ENCODE data around the gene RNU1-2. TPM values are rescaled to one million over a fixed set of nuclear protein-coding genes. Genes with fewer than 3 reads are reported as not detected.
A peak's percentile ranks its signal among the peaks of the same experiment; 100 is the strongest.
"Not testable (repeated sequence)": the region's sequence is repeated elsewhere in the genome, so short reads cannot be mapped to it uniquely, and the experiment has no call there.

The RNU1-2 gene
- total RNA-seq (2014; rRNA removed; shearing (Covaris generic)) = under 0.01 TPM in 1 of 2 replicates, not detected in the other
- not detected in 2 replicates for polyA plus RNA-seq (2015; cell fraction: cytosol; rRNA removed)
- not detected in 2 replicates for polyA plus RNA-seq (2015; cell fraction: nucleus; rRNA removed)

GRCh38 chr1:16895598-16896315, at the start of gene RNU1-2:
TSS of gene RNU1-2 (plus strand) at chr1:16895980.
- in situ Hi-C loops (cut with HindIII; ENCODE audit: low pct_unique_long_range_greater_than_20kb, low sequenced_read_pairs) = not testable (repeated sequence)
- peak; percentile 99 for DNase-seq (ENCODE audit: low read depth, low spot score)

DNA sequence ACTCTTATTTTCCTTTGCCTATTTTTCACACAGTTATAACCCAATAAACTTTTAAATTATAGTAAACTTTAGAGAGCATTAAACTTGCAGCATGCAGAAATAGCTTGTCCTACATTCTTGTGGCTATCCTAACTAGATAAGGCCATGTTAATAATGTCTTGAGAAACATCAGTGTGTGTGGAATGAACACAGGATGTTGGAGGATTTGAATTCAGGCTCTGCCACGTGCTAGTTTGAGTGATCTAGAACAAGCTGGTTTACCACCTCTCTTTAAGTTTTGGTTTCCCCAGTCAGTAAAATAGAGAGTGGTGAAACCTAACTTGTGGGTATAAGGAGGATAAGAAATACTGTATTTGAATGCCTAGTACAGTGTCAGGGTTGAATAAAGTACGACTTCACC, 39.6 kb upstream of the RNU1-2 start:
- in situ Hi-C loops (cut with HindIII; ENCODE audit: low pct_unique_long_range_greater_than_20kb, low sequenced_read_pairs); DNase-seq (ENCODE audit: low read depth, low spot score): not testable (repeated sequence)

DNA sequence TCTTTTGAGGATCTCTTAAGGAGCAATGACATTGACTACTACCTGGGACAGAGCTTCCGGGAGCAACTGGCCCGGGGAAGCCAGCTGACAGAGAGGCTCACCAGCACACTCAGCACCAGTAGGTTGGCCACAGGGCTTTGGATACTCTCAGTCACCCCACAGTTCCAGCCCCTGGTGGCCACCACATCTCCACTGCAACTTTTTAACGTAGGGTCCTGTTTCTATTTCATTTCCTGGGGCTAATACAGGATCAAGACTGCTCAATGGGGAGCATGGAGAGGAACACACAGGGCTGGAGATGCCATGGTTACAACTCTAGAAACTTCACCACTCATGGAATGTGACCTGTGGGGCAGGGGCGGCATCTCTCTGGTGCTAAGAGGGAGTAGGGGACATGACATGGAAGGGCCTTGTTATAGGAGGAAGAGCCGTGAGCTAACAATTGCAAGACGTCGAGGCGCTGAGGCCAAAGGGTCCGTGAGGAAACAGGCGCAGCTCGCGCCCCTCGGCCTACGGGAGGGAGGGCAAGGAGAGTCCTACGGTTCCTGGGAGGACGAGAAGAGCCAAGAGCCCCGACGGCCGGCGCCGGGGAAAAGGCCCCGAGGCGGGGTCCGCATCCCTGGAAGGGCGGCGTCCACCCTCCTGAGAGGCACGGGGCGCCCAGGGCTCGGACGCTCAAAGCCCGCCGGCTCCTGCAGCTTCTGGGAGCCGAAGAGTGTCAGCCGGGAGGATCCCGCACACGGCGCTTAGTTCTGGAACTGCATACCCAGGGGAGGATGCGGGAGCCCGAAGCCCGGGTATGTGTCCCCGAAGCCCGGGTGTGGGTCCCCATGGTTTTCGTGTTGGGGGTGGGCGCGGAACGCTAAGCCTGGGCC, 36.4 kb upstream of the RNU1-2 start:
- in situ Hi-C loops (cut with HindIII; ENCODE audit: low pct_unique_long_range_greater_than_20kb, low sequenced_read_pairs); DNase-seq (ENCODE audit: low read depth, low spot score): not testable (repeated sequence)

DNA sequence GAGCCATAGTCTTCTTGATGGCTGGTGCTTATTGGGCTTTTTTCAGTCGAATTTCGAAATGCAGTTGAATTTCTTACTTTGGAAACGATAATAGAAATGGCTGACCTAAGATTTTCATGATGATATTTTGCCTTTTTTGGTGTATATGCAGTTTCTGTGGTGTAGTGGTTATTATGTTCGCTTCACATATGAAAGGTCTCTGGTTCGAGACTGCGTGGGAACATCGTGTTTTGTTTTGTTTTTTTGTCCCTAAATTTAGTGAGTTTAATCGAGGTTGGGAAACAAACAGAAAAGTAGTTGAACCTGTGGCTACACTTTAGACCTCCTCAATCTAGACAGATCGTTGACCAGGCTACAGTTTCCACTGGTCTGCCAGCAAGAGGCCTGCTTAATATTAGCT, 35.7 kb upstream of the RNU1-2 start:
- in situ Hi-C loops (cut with HindIII; ENCODE audit: low pct_unique_long_range_greater_than_20kb, low sequenced_read_pairs) = not testable (repeated sequence)
- DNase-seq (ENCODE audit: low read depth, low spot score) = peak; percentile 41

DNA sequence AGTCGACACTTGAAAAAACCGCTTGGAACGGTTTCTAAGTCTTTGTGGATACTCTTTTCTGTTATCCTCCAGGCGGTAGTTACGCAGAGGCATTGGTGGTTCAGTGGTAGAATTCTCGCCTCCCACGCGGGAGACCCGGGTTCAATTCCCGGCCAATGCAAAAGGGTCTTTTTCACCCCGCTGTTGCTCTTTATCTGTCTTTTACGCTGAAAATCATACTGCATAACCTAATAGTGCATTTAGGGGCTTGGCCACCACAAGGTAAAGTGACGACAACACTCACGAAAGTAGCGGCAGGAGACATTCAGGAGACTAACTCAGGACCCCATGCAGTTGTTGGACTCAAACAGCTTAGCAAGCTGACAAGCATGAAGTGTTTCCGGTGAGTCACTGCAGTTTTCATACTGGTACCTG, 33.9 kb upstream of the RNU1-2 start:
- peak; percentile 58 for DNase-seq (ENCODE audit: low read depth, low spot score)
- in situ Hi-C loops (cut with HindIII; ENCODE audit: low pct_unique_long_range_greater_than_20kb, low sequenced_read_pairs) = not testable (repeated sequence)

DNA sequence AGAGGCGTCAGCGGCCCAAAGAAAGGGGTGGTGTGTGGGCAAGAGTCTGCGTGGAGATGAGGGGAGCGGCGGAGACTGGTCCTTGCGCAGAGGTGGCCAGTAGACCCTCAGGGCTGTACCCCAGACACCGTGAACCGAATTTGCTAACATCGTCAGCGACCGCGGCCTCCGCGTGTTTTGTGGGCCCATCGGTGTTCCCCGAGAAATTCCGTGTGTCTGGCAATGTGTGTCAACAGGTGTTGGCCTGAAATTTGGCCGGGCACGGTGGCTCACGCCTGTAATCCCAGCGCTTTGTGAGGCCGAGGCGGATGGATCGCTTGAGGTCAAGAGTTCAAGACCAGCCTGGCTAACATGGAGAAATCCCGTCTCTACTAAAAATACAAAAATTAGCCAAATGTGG, 33.4 kb upstream of the RNU1-2 start:
- not testable (repeated sequence) for DNase-seq (ENCODE audit: low read depth, low spot score)

GRCh38 chr1:16863024-16863423, 32.8 kb upstream of the RNU1-2 start:
- in situ Hi-C loops (cut with HindIII; ENCODE audit: low pct_unique_long_range_greater_than_20kb, low sequenced_read_pairs); DNase-seq (ENCODE audit: low read depth, low spot score): not testable (repeated sequence)

More for the DNA sequence above, 33.4 kb upstream of the RNU1-2 start:
- in situ Hi-C loops (cut with HindIII; ENCODE audit: low pct_unique_long_range_greater_than_20kb, low sequenced_read_pairs) = not testable (repeated sequence)

- DNase-seq (ENCODE audit: low read depth, low spot score); in situ Hi-C loops (cut with HindIII; ENCODE audit: low pct_unique_long_range_greater_than_20kb, low sequenced_read_pairs): not testable (repeated sequence)
Measured at GRCh38 chr1:16866926-16867707, 28.7 kb upstream of the RNU1-2 start.

GRCh38 chr1:16868787-16869186, 27.0 kb upstream of the RNU1-2 start:
- in situ Hi-C loops (cut with HindIII; ENCODE audit: low pct_unique_long_range_greater_than_20kb, low sequenced_read_pairs) = not testable (repeated sequence)

GRCh38 chr1:16869996-16870395, 25.8 kb upstream of the RNU1-2 start:
- in situ Hi-C loops (cut with HindIII; ENCODE audit: low pct_unique_long_range_greater_than_20kb, low sequenced_read_pairs) = not testable (repeated sequence)

More at GRCh38 chr1:16868787-16869186, 27.0 kb upstream of the RNU1-2 start:
- DNase-seq (ENCODE audit: low read depth, low spot score) = not testable (repeated sequence)

DNA sequence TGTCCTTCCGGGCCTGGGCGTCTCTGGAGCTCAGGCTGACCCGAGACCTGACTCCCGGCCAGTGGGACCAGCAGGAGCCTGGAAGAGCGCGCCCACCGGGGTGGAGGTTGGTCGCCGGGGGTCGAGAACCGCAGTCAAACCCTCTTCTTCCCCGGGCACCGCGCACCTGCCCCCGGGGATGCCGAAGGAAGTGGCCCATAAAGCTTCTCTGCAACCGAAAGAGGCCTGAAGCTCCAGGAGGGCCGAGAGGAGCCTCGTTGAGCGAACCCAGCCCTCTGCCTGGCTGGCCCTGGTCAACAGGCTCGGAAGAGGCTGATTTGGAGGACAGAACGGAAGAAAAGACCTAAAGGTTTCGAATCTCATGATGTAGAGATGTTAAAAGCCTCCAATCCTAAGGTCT, 24.6 kb upstream of the RNU1-2 start:
- DNase-seq (ENCODE audit: low read depth, low spot score); in situ Hi-C loops (cut with HindIII; ENCODE audit: low pct_unique_long_range_greater_than_20kb, low sequenced_read_pairs): not testable (repeated sequence)

More at GRCh38 chr1:16869996-16870395, 25.8 kb upstream of the RNU1-2 start:
- not testable (repeated sequence) for DNase-seq (ENCODE audit: low read depth, low spot score)

- peak; percentile 83 for DNase-seq (ENCODE audit: low read depth, low spot score)
- in situ Hi-C loops (cut with HindIII; ENCODE audit: low pct_unique_long_range_greater_than_20kb, low sequenced_read_pairs) = not testable (repeated sequence)
Measured at GRCh38 chr1:16872152-16873075, 23.4 kb upstream of the RNU1-2 start.

DNA sequence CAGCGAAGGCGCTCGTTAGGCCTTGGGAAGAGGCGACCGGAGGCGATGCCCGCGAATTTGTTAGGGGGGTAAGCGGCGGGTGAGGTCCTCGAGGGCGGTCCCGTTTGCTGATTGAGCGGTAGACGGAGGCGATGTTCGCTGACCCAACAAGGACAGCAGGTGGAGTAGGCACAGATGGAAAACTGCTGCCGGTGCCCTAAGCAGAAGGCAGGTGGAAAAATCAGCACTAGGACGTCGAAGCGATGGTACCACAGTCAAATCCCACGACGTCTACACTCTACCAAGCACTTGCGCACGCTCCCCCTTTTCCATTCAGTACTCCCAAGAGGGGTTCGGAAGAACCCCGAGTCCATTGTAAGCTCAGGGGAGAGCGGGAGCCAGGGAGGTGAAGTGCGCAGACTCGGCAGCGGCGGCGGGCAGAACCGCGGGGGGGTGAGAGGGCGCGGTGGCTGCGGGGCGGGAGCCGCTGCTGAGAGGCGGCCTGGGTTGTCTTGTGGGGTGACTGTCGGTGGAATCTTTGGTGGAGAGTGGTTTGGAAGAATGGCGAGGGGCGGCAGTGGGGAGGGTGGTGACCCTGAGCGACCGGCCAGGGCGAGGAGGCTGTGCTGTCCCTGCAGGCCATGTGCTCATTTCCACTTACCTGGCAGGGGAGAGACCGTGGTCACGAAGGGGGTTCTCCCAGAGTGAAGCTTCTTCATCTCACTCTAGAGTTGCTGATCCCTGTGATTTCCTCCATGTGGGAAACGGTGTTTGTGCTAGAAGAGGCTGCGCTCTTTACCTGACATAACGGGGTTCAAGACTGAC, 22.5 kb upstream of the RNU1-2 start:
- DNase-seq (ENCODE audit: low read depth, low spot score); in situ Hi-C loops (cut with HindIII; ENCODE audit: low pct_unique_long_range_greater_than_20kb, low sequenced_read_pairs): not testable (repeated sequence)

DNA sequence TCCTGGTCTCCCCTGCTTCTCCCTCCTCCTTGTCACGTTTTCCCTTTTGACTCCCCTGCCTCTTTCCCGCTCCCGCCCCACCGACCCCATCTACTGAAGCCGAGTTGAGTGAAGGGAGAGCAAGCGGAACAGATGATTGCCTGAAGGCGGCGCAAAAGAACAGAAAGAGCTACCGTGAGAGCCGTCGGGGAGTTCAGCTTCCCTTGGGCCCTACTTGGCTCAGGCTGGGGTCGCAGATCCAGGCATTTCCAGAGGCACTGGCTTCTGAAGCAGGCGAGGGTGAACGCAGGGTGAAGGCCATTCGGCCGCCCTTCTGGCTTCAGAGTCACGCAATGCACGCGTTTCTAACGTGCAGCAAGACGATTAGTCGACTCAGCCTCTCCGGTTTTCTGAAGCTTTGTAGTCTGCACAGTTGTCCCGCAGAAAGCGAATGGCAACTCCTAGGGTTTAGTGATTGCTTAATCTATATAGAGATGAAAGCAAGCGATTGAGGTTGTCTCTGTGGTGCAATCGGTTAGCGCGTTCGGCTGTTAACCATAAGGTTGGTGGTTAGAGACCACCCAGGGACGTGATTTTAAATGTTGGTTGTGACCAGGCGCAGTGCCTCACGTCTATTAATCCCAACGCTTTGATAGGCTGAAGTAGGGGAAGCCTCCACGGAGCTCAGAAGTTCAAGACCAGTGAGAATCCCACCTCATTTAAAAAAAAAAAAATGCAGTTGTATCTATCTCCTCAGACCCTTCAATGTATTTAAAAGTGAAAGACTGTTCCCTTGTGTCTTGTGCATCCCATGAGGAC, 20.6 kb upstream of the RNU1-2 start:
- in situ Hi-C loops (cut with HindIII; ENCODE audit: low pct_unique_long_range_greater_than_20kb, low sequenced_read_pairs); DNase-seq (ENCODE audit: low read depth, low spot score): not testable (repeated sequence)

GRCh38 chr1:16881742-16882141, 14.0 kb upstream of the RNU1-2 start:
- DNase-seq (ENCODE audit: low read depth, low spot score); in situ Hi-C loops (cut with HindIII; ENCODE audit: low pct_unique_long_range_greater_than_20kb, low sequenced_read_pairs): not testable (repeated sequence)
